Skeletal muscle cell (primary cell): ENCODE measurements around the gene HS3ST6.
"Not testable (repeated sequence)": the region's sequence is repeated elsewhere in the genome, so short reads cannot be mapped to it uniquely, and the experiment has no call there.

Experiments
- DNase-seq: peaks from one replicate; pipeline ENCODE4 v3.0.0-alpha.2; 2010; ENCODE audit warnings: low read depth
- H3K4me3 ChIP-seq: 2 replicates; pipeline ENCODE4 v1.5.1; 2011; ENCODE audit warnings: low read depth, mild to moderate bottlenecking, control low read depth, low read length, moderate library complexity

Gene HS3ST6

GRCh38 chr16:1949507-1949906 lies 31.3 kb upstream of the HS3ST6 start:
- no peak overlapping the region for H3K4me3 ChIP-seq
- no peak for DNase-seq

DNA sequence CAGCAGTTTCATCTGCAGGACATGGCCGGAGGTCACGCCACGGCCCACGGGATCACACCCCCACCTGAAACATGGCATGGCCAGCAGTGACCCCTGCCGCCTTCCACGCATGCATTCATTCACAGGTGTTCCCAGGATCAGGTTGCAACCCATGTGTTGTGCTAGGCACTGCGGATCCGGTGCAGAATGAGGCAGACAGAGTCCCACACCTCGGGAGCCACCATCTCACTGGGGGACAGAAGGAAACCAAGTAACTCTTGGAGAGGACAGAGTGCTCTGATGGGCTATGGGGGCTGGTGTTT lies 29.1 kb upstream of the HS3ST6 start:
- no peak for DNase-seq
- no peak overlapping the region for H3K4me3 ChIP-seq

GRCh38 chr16:1946495-1947368 lies 28.5 kb upstream of the HS3ST6 start:
- H3K4me3 ChIP-seq: no peak overlapping the region
- DNase-seq: no peak

DNA sequence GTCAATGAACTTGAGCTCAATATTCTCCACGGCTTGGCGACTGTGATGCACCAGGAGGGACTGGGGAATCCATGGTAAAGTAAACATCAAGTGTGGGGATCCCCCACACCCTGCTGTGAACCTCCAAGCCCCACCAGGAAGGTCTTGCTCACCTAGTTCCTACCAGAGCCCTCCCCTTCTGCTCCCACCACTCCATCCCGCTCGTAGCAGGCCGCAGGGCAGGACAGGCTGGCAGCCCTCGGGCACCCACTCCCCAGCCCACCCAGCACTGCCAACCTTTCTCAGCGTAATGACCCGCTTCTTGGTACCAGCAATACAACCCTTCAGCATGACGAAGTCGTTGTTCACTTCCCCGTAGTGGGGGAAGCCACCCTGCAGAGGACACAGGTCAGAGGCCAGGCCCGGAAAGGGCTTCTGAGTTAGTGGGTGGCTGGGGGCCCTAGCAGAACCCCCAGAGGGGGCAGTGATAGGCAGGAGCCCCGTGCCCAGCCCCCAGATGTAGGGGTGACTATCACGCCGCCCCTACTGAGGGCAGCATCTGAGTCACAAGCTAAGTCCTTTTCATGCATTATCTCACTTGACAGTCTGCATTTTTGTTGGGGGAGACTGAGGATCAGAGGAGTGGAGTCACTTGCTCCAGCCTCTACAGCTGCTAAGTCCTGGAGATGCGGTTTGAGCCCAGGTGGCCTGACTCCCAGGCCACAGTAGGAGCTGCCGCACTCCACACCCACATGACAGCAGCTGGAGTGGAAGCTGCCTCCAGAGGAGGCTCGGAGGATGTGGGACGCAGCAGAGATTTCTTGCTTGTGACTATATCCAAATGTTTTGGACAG lies 27.6 kb upstream of the HS3ST6 start:
- DNase-seq: no peak
- H3K4me3 ChIP-seq: no peak overlapping the region

DNA sequence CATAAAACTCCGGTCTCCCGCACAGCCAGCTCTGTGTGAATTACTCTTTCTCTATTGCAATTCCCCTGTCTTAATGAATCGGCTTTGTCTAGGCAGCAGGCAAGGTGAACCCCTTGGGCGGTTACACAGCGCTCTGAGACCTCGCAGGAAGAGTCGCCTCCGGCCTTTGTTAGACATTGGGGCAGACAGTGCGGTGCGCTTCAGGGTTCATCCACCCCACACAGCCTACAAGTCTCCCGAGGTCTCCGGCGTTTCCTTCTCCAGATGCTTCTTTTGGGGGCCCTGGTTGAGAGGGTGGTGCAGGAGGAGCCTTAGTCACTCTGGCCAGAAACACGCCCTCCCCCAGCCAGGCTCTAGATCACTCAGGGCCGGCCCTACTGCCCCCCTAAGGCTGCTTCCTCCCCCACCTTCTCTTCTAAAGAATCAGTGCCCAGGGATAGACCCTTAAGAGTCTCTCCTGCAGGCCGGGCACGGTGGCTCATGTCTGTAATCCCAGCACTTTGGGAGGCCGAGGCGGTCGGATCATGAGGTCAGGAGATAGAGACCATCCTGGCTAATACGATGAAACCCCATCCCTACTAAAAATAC lies 26.5 kb upstream of the HS3ST6 start:
- H3K4me3 ChIP-seq: no peak overlapping the region
- no peak for DNase-seq

DNA sequence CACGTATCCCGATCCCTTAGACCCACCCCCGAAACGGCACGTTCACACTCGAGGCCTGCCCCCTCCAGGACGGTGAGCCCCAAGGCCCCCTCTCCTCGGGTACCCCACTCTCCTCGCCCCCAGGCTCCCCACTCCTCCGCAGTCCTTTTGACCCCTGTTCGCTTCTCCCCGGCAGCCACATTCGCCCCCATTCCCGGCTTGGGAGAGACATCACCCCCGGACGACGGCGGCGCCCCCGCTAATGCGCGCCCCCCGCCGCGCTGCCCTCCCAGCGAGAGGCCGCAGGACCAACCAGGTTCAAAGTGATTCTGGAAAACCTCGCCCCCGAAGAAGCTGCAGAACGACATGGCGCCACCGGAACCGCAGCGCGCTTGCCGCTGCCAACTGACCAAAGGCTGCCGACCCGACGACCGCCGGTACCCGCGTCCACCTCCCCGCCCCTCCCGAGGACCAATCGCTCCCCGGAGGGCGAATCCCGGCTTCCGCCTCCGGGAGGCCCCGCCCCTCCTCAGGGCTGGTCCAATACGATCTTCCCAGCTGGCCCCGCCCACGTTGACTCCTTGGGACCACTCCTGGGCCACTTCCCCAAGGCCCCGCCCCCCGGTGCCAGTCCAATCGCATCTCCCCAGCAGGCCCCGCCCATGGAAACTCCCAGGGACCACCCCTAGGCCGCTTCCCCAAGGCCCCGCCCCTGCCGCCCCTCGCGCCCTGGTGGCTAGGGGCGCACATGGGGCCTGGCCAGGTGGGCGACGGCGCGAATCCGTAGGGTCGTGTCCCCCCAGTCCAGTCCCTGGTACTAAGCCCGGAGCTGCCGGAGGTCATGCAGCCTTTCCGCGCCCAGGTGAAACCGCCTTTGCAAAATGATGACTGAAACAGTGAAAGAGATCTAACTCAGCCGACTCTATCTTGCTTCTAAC lies 24.9 kb upstream of the HS3ST6 start, which contains the start of gene MSRB1:
Gene MSRB1, minus strand, starts transcription at position 390 of the 917 bp plus-strand sequence. Its CDS starts 43 bp downstream, at position 347.
- H3K4me3 ChIP-seq: peak within 1 kb of the TSS; percentile 93
- DNase-seq: peak; percentile 91

DNA sequence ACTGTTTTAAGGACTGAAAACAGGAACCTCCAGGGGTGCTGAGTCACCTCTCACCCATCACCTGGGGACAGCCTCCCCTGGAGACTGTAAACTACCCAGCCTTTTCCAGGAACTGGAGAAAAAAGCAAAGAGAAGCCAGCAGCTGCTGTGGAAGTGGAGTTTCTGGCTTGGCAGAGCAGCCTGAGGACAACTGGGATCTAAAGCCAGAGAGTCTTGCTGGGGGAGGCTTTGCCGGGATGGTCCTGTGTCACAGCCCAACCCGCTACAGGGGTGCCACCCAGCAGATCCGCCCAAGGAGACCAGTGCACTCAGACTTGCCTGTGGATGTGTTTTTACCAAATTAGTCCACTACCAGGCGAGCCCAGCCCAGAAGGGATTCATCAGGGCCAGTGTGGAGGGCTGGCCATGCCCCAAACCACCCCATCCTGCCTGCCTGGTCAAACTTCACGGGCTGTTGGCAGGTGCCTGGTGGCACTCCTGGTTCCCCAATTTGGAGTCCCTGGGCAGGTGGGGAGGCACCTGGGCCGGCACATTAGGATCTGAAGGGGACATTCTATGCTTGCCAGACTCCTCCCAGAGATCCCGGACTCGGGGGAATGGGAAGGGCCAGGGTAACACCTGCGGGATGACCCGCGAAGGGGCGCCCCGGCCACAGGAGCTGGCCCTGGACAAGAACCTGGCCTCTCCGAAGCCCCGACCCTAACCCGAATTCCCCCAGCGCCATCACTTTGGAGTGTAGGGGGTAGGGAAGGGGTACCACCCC lies 24.0 kb upstream of the HS3ST6 start:
- DNase-seq: no peak

GRCh38 chr16:1941162-1942046 lies 23.2 kb upstream of the HS3ST6 start:
- H3K4me3 ChIP-seq: no peak overlapping the region

More for the DNA sequence above, 24.0 kb upstream of the HS3ST6 start:
- peak overlapping the region; percentile 93 for H3K4me3 ChIP-seq

DNA sequence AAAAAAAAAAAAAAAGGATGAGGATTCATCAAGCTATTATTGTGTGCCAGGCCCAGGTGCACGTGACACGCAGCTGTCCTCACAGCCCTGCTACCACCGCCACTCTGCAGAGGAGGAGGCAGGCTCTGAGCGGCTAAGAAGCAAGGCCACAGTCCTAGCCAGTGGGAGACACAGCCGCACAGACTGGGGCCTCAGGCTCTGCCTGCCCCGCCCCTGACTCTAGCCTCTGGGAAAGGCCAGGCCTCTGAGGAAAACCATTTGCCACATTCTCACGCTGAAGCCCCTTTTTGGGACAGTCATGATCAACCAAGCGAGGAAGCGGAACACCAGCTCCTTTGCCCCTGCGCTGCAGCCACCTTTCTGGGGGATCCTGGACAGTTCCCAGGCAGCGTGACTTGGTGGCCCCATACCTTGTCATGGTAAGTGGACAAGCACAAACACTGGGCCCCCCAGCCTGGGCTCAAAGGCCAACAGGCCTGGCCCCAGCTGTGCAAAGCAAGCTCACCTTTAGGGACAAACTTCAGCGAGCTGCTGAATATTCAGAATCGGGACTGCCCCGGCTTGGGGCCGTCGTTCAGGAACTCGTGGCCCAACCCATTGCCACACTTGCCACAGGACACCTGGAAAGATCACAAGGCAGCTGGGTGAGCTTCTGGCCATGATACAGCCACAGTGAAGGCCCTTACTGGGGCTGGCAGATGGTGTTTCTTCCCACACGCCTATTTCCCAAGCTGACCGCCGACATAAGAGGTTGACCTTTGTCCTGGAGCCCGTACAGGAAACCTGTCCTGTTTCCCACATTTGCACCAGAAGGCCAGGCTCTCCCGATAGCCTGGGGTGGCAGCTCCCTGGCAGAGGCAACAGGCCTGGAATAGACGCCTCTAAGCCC lies 22.3 kb upstream of the HS3ST6 start:
- H3K4me3 ChIP-seq: no peak overlapping the region
- DNase-seq: no peak

More at GRCh38 chr16:1941162-1942046, 23.2 kb upstream of the HS3ST6 start:
- no peak for DNase-seq

DNA sequence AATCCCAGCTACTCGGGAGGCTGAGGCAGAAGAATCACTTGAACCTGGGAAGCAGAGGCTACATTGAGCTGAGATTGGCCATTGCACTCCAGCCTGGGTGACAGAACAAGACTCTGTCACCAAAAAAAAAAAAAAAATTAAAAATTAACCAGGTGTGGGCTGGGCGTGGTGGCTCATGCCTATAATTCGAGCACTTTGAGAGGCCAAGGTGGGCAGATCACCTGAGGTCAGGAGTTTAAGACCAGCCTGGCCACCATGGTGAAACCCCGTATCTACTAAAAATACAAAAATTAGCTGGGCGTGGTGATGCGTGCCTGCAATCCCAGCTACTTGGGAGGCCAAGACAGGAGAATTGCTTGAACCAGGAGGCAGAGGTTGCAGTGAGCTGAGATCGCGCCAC lies 21.6 kb upstream of the HS3ST6 start:
- not testable (repeated sequence) for DNase-seq, H3K4me3 ChIP-seq

DNA sequence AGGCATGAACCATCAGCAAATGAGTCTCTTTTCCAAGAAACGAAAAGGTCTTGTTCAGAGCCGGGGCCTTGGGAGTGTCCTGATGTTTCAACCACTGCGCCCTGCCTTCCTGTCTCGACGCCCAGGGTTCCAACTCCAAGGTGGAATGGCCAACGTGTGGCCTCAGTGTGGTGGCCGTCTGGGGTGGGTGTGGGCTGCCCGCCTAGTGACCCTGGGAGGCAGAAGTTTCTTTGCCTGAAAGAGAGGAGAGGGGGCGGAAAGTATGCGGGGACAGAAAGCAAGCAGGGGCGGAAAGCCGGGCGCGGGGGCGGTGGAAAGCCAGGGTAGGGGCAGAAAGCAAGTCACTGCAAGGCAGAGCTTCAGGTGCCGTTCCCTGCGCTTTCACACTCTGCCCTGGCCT lies 20.7 kb upstream of the HS3ST6 start:
- no peak overlapping the region for H3K4me3 ChIP-seq
- no peak for DNase-seq

DNA sequence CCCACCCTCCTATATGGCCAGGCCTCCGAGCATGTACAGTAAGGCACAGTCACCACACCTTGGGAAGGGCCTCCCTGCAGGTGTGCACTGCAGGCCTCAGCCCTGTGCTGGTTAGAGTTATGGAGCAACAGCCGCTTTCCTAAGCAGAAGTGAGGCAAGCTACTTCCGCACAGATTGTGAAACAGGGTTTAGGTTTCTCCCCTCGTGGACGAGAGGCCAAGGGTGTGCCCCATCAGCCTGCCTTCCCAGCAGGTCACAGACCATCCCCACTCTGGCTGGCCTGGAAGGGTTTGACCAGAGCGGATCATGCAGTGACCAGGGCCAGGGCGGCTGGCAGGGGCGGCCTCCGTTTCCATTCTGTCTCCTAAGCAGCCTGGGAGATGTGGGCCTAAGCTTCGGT lies 20.1 kb upstream of the HS3ST6 start:
- no peak for DNase-seq
- no peak overlapping the region for H3K4me3 ChIP-seq

DNA sequence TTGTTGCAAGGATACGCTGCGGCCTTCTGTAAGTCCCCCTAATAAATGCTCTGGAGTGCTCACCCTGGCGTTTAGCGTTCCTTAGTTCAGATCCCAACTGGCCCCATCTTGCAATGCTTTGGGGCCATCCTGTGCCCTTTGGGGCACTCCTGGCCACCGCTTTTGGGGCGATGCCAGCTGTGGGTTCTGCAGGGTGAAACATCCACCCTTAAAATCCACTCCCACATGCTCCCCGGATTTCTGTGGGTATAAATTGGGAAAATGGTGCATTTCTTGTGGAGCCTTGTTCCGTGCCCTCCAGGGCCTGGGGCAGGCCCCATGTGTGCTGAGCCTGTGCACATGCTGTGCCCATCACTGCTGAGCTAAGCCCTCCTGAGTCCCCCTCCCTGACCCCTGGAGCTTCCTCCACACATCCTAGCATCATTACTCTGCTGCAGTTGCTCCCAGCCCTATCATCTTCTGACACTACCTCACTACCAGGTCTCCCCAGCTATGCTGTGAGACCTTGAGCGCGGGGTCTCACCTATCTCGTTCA lies 18.8 kb upstream of the HS3ST6 start:
- H3K4me3 ChIP-seq: no peak overlapping the region
- no peak for DNase-seq

GRCh38 chr16:1933097-1933661 lies 15.0 kb upstream of the HS3ST6 start:
- no peak overlapping the region for H3K4me3 ChIP-seq
- no peak for DNase-seq

DNA sequence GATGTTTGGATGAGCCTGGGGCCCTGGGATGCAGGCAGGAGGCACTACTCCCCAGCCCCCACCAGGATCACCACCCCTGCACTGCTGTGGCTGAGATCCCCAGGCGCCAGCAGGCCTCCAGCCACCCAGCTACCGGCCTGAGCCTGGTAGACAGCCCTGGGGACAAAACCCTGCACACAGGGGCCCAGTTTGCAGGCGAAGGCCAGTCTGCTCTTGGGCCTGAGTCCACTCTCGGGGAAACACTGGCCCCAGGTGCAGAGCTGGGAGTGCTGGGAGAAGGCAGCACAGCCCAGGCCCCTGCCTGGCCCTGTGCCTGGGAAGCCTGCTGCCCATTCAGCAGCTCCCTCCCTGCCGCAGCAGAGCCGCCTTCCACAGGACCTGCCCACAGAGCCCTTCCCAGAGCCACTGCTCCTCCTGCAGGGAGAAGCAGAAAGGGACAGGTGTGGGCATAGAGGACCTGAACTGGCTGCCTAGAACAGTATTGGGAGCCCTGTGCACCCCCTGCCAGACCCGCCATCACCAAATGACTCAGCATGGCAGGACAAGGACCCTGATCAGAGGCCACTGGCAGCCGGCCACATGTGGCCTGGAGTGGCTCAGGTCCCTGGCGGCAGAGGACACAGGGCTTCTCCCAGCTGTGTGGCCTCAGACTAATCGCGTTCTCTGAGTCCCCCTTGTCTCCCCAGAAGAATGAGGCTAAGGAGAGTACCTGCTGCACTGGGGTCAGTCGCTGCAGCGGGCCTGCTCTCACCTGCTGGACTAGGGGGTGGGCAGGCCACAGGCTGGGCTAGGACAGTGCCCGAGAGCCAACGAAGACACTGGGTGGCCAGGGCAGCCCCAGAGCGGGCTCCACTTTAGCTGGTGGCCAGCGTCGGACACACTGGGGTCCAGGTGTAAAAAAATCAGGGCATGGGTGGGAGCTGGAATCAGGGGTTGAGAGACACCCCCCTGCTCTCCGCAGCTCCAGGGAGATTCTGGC lies 14.1 kb upstream of the HS3ST6 start:
- no peak overlapping the region for H3K4me3 ChIP-seq
- DNase-seq: no peak
